ENCODE data around the gene CCN2. TPM values are rescaled to one million over a fixed set of nuclear protein-coding genes. Genes with fewer than 3 reads are reported as not detected.

CCN2 gene
- total RNA-seq, 1 donor from 2014 or later = not detected

DNA sequence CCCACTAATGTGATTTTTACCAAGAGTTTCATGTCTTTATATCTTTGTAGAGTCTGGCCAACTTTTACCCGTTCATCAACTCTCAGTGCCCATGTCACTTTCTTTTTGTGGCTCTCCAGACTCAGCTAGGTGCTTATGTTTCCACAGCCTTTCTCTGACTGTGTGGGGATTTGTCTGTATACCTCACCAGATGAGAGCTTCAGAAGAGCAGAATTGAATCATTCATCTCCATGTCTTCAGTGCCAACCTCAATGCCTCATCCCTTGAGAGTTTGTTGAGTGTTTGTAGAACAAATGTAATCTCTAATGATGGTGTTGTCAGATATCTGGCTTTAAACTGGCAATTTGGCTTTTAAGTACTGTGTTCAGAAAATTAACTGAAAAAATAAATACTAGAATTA, 16.8 kb upstream of the CCN2 start:
- intact Hi-C loops (cut with micrococcal nuclease) = no loop called here

DNA sequence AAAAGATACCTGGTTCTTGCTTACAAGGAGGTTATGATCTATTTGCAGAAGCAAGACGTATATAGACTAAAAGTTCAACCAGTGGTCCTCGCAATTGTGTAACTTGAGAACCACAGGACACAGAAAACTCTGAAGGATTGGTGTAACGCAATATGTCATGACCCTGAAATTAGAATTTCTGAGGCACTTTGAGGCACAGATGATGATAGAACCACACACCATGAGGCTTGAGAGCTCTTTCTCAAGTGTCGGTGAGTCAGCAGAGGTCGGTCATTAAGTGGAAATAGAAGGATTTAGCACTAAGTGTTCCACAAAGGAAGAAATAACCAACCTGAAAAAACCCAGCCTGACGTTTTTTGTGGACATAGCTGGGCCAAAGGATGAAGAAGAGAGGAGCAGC, 15.3 kb upstream of the CCN2 start:
- intact Hi-C loops (cut with micrococcal nuclease) = no loop called here

DNA sequence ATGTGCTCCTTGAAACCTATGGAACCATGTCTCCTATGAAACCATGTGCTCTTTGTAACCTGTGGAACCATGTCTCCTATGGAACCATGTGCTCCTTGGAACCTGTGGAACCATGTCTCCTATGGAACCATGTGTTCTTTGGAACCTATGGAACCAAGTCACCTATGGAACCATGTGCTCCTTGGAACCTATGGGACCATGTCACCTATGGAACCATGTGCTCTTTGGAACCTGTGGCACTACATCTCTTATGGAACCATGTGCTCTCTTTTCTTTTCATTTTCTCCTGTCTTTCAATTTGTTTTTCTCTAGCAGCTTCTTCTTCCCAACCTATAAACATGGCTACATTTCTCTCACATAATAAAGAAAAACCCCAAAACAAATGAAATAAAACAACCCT, 11.9 kb upstream of the CCN2 start:
- intact Hi-C loops (cut with micrococcal nuclease) = no loop called here

DNA sequence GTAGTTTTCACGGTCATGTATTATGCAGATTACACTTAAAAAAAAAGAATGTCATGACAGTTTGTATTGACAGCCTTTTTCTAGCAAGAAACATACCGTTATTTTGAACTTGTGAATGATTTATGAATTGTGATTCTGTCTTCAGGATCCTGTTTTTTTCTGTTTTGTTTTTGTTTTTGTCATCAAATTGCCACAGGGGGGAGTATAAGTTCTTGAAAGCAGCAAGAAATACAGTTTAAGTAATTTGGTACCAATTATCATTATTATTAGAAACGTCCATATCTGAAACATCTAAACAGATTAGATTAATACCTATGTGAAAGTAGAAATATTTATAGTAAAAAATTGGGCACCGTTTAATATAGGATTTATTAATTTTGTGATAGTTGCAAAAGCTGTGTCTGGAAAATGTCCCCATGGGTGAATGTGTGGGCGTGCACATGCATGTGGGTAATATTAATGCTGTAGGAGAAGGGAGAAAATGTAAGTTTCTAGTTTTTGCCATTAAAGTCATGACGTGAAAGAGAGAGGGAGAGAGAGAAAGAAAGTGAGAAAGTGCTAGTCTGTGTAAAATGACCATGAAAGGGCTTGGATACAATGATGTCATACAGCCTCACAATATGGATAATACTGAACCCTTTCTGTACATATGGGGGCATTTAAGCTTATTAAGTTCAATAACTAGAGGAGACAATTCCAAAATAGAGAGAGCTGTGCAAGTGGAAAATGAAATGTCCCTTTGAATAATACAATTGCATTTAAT, 9.4 kb upstream of the CCN2 start:
- intact Hi-C loops (cut with micrococcal nuclease) = no loop called here

DNA sequence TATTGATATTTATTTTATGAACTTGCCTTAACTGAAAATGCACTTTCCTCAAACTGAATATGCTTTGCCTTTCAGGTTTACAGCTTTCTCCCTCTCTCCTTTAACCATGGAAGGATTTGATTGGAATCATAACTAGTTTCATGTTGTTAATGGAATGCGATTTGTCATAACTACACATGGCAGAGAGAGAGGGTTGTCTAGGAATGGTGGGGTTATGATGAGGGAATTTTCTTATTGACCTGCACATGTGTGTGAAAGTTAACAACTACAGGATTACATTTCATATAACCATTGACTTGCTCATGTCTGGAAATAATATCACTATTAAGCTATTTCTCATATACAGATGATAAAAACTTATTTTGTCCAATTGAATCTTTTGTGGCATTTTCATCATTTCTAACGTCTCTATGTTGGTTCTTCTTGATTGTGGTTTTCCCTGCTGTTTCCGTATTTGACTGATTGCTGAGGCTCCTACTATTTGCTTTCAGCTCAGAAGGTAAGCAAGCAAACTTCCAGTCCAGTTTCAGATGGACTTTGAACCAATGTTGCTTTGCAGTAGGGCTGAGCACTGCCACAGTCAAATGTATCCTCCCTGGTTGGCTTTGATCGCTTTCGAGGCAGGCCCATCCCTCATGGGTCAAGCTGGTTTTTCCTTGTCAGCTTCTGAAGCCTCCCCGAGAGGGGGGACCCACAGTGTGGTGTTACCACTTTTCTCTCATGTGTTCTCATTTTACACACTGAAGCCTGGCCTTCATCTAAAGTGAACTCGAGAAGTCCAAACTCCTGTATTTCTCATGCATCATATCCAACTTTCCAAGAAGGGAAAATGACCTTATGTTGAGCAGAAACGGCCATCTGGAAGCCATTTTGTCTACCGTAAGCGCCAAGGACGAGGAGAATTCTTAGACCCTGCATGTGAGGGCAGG, 7.6 kb upstream of the CCN2 start:
- intact Hi-C loops (cut with micrococcal nuclease) = no loop called here

DNA sequence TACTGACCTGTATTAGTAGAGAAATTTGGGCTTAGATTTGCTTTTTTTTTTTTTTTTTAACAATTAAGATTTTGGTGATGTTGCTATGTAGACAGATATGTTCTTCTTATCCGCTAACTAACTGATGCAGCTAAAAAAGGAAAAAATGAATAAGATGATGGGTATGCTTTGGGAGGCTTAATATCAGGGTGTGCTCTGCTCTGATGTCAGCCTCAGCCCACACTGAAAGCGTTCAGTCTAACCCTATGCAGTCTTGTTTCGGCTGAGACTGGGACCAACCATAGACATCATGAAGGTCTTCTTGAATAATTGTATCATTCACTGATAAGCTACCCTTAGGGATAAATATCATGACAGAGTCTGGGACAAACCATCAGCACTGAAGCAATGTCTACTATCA, 6.9 kb upstream of the CCN2 start:
- intact Hi-C loops (cut with micrococcal nuclease) = no loop called here

DNA sequence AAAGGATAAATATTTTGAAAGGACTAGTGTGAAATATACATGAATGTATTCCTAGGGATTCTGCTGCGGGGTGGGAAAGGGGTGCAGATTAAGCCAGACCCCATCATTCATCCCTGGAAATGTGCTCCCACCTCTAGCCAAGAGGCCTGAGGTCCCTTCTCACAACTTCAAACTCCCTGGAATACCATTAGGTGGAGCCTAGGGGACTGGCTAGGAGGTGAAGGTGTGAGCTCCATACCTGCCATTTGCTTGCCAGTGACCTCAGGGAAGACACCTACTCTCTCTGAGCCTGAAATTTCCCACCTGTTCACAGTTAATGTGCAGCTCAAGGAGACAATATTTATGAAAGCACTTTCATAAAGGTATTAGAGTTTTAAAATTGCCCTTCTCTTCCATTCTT, 4.7 kb upstream of the CCN2 start:
- intact Hi-C loops (cut with micrococcal nuclease) = no loop called here

DNA sequence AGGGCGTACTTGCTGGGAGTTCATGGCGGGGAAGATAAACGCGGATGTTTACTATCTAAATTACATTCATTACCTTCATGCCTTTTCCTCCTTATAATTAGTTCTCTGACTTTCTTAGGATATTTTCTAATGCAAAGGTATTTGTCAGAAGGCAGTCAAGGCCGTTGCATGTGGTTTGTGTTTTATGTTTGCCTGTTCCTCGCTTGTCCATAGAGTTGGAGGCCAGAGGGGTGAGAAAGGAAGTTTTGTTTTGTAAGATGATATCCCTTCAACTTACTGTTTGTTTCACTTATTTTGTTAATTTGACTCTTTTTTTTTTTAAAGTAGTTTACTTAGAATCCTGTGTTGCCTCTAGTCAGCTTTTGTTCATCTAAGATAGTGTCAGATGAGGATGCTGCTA, 4.0 kb upstream of the CCN2 start:
- intact Hi-C loops (cut with micrococcal nuclease) = no loop called here

DNA sequence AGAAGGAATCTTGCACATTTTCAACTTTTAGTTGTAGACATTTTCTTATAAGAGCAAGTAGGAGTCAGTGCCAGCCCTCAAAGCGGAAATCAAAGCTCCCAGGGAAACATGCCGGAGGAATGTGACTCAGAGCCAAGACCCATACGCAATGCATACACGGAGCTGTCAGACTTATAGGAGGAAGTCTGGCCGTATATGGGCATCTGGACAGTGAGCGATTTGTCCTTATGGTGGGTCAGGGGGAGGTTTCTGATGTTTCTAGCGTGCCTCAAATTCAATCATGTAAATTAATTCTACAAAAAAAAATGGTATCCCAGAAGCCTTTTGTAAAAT, 3.6 kb upstream of the CCN2 start:
- intact Hi-C loops (cut with micrococcal nuclease) = loop anchor here (5.0 kb wide), 1 partner anchor 1042 kb away; no protein-coding TSS in a partner anchor

DNA sequence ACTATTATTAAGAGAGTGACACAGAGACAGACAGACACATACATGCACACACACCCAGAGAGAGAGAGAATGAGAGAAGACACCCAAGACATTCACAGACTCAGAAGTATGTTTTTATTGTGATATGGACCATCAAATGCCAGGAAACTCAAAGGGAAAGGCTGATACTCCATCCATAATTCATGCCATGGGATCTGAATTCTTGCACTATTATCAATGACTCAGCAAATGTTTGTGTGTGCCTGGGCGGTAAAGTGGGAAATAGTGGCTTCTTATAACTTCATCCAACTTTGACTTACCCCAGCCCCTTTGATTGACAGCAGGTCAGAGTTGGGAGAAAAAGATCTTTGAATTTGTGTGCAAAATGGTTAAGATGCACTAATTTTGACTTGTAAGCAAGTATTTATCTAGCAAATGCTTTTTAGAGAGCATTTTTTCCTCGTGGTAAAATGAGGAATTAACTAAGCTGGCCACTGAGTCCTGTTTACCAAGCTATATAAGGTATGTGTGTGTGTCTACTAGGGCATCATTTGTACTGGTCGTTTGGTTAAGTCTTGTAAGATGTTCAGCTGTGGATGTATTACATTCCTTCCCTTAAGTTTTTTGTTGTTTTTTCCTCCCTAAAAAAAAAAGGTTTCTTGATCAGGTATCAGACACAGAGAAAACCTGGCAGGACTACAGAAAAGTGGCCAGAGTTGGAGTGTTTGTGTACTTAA, 3.0 kb upstream of the CCN2 start:
- intact Hi-C loops (cut with micrococcal nuclease) = loop anchor here (5.0 kb wide), 1 partner anchor 1042 kb away; no protein-coding TSS in a partner anchor

DNA sequence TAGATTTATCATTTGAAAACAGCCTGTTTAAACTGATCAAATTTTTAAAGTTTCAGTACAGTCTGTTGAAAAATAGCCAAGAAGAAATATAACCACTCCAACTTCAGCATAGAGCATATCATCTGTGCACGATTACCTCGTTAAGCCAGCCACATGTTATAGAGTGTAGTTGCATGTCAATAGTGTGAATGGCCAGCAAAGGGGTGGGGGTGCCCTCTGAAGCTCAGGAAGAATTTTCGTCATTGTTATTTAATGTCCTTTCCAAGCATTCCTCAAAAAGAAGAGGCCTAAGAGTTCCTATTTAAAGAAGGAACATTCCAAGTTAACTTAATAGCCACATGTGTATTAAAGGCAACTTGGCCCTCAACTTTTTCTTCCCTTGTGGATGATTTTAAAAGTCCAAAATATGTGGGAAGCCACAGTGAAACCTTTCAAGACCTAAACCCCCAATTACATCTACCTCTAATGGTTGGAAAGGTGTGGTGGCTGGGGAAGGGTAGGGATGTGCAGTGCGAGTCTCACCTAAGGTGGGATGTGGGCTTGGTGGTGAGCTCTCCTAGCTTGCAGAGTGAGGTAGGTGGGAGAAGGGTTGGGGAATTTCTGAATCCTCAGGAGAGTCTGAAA, 1.8 kb upstream of the CCN2 start:
- intact Hi-C loops (cut with micrococcal nuclease) = loop anchor here (5.0 kb wide), 1 partner anchor 1041 kb away; no protein-coding TSS in a partner anchor

DNA sequence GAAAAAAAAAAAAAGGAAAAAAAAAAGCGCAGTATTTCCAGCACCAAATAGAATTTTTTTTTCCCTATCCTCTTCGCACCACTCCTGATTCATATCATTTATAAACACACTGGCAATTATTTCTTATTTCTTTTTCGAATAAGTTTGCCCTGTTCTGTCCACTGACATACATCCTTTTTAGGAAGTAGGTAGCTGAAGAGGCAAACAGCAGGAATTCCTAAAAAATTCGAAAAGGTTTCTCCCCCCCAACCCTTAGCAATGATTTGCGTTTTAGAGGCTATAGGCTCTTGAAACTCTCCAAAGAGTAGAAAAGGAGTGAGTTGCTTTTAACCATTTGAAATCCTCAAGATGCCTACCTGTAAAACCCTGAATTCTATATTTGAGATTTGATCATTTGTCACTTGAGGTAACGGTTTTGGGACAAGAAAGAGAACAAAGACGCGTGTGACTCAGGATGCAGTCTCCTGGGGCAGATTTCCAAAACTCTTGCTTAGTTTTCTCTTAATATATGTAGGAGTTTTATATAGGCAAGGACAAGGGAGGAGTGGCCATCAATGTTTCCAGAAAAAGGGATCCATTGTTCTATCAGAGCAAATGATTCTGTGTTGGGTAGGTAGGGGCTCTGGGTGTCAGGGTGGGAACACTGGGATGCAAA, 531 bp upstream of the CCN2 start:
- intact Hi-C loops (cut with micrococcal nuclease) = loop anchor here (5.0 kb wide), 1 partner anchor 1039 kb away; no protein-coding TSS in a partner anchor

DNA sequence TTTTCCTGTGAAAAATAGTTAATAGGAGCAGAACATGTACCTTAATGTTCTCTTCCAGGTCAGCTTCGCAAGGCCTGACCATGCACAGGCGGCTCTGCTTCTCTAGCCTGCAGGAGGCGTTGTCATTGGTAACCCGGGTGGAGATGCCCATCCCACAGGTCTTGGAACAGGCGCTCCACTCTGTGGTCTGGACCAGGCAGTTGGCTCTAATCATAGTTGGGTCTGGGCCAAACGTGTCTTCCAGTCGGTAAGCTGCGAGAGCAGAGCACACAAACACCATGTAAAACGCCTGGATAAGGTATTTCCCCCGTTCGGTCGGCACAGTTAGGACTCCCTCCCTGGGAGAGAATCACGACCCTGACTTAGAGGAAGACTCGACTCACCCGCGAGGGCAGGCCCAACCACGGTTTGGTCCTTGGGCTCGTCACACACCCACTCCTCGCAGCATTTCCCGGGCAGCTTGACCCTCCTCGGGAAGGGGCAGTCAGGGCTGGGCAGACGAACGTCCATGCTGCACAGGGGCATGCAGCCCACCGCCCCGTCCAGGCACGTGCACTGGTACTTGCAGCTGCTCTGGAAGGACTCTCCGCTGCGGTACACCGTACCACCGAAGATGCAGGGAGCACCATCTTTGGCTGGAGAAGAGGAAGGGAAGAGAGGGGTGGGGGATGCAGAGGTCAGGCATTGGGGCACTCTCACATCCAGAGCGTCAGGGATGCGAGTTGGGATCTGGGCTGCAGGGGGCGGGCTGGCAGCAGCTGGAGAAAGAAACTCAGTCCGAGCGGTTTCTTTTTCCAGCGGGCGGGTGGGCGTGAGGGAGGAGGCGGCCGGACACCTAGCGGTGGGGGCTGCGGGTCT, 1.0 kb downstream of the CCN2 start:
- intact Hi-C loops (cut with micrococcal nuclease) = loop anchor here (5.0 kb wide), 2 partner anchors 1038 to 1127 kb away; no protein-coding TSS in a partner anchor

DNA sequence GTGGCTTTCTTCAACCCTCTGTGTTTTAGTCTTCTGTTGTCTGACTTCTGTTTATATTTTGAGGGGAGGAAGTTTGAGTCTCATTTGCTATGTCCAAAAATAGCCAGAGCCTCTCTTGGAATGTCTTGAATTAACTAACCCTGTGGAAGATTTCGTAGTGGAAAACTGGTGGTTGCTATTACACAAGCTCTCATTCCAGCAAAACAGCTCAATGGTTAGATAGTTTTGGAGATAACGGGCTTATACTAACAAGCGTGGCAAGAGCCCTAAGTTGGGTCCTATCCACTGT, 1.6 kb downstream of the CCN2 start:
- intact Hi-C loops (cut with micrococcal nuclease) = loop anchor here (5.0 kb wide), 1 partner anchor 1128 kb away; no protein-coding TSS in a partner anchor

DNA sequence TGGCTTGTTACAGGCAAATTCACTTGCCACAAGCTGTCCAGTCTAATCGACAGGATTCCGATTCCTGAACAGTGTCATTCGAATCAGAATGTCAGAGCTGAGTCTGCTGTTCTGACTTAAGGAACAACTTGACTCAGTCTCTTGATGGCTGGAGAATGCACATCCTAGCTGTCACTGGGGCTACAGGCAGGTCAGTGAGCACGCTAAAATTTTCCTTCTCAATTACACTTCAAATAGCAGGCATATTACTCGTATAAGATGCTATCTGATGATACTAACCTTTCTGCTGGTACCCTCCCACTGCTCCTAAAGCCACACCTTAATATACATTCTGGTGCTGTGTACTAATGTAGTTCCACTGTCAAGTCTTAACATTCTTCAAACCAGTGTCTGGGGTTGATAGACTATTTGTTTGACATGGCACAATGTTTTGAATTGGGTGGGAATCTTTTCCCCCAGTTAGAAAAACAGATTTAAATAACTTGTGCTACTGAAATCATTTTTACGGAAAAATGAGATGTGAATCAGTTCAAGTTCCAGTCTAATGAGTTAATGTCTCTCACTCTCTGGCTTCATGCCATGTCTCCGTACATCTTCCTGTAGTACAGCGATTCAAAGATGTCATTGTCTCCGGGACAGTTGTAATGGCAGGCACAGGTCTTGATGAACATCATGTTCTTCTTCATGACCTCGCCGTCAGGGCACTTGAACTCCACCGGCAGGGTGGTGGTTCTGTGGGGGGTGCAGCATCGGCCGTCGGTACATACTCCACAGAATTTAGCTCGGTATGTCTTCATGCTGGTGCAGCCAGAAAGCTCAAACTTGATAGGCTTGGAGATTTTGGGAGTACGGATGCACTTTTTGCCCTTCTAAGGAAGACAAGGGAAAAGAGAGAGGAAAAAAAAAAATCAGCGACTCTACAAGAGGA, 2.2 kb downstream of the CCN2 start:
- intact Hi-C loops (cut with micrococcal nuclease) = loop anchor here (5.0 kb wide), 1 partner anchor 1128 kb away; no protein-coding TSS in a partner anchor

DNA sequence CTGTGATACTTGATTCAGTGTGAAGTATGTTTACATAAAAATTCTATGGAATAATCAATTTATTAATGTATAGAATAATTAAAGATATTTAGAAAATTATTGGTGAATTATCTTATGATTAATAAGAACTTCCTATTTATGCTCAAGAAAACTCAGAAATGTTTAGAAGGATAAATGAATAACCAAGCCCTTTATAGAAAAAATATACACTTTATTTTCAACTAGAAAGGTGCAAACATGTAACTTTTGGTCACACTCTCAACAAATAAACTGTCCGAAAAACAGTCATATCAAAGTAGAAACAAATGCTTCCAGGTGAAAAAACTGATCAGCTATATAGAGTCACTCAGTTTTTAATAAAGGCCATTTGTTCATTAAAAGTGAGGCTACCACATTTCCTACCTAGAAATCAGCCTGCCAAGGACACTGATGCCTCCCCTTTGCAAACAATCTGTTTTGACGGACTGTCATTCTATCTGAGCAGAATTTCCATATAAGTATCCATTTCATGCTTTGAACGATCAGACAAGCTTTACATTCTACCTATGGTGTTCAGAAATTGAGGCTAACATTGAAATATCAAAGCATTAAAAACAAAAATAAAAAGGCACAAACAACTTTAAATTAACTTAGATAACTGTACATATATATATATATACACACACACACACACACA, 3.0 kb downstream of the CCN2 start:
- intact Hi-C loops (cut with micrococcal nuclease) = loop anchor here (5.0 kb wide), 1 partner anchor 1129 kb away; no protein-coding TSS in a partner anchor

DNA sequence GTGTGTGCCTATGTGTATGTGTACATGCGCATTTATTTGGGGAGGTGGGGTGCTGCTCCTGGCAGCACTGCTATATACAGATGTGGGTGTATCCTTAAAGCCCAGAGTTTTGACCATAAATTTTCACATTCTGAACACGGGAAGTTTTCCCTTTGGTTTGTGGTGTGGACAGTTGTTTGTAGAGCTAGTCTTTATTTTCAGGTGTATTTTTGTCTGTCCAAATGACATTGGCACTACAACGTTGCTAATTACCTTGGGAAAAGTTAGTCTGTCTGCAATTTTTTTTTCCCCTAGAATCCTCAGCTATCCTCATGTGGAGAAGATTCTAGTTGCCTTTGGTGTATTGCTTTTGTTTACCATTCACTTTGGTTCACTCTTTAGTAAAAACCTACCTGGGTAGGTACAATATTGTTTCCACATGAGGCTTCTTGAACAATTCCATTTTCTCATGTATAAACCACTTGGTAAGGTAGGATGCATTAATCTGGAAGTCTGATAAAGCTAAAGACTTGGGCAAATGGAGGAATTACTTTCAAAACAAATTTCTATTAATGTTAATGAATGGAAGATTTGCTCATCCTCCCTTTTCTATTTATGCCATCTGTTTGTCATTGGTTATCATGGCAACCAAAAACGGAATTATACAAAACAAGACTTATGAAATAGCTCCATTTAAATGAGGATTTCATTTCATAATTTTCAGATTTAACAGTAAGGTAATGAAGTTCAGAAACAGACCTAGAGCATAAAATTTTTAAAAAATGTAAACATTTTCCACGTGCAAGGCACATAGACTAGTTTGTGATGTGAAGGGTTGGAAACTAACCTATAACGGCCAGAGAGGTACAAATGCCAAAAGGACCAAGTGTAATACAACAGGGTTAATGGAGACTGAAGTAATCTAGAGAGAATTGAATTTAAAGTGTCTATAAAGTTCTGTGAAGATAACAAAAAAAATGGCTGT, 3.9 kb downstream of the CCN2 start:
- intact Hi-C loops (cut with micrococcal nuclease) = loop anchor here (5.0 kb wide), 1 partner anchor 1130 kb away; no protein-coding TSS in a partner anchor
